Prostate gland (tissue), 2 donors: Measurements from ENCODE around the gene ARHGDIA.

Source experiments
- POLR2A ChIP-seq: fragments of 450-650 bp; IDR thresholded peaks from one replicate; pipeline ENCODE4 v1.6.1; 2016; ENCODE audit warnings: antibody characterized with exemption, mild to moderate bottlenecking
- POLR2AphosphoS5 ChIP-seq: sonication (generic); formaldehyde crosslinking; IDR thresholded peaks from one replicate; pipeline ENCODE4 v1.6.1; 2017; ENCODE audit warnings: antibody characterized with exemption
- TF ChIP-seq, protein P1 (sequence below), 4 experiments: fragments of 200-600 bp in 2 of 4; fragments of 450-650 bp in 2 of 4; sonication (generic) in 2 of 4; IDR thresholded peaks; 1 replicate in 3 of 4; 2 replicates in 1 of 4; pipeline ENCODE4 v1.5.1; 2016 to 2019; ENCODE audit warnings: antibody characterized with exemption in 4 of 4, mild to moderate bottlenecking in 2 of 4, moderate library complexity in 2 of 4

DNA sequence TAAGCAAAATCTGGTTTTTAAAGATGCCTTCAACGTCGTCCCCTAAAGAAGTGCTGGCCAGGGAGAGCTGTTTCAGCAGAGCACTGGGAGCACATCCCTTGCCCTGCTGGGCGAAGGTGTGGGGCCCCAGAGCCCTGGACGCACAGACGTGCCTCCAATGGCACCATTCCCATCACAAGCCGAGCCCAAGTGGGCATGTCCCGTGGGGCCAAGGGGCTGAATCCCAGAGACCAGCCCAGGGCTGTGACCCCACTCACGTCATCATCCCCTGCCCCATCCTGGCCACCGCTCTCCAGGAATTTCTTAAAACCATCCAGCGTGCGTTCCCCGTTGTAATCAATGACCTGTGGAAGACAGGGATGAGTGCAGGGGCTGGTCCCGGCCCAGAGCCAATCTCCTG, 26.2 kb downstream of the ARHGDIA start:
- TF ChIP-seq, protein P1, sequence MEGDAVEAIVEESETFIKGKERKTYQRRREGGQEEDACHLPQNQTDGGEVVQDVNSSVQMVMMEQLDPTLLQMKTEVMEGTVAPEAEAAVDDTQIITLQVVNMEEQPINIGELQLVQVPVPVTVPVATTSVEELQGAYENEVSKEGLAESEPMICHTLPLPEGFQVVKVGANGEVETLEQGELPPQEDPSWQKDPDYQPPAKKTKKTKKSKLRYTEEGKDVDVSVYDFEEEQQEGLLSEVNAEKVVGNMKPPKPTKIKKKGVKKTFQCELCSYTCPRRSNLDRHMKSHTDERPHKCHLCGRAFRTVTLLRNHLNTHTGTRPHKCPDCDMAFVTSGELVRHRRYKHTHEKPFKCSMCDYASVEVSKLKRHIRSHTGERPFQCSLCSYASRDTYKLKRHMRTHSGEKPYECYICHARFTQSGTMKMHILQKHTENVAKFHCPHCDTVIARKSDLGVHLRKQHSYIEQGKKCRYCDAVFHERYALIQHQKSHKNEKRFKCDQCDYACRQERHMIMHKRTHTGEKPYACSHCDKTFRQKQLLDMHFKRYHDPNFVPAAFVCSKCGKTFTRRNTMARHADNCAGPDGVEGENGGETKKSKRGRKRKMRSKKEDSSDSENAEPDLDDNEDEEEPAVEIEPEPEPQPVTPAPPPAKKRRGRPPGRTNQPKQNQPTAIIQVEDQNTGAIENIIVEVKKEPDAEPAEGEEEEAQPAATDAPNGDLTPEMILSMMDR (IDR thresholded peaks at IDR 0.05), result no peak
- TF ChIP-seq POLR2A (no peak), POLR2AphosphoS5 (no peak)
